OCI-LY7 (cell line): ENCODE data around the gene ECT2L. TPM values are rescaled to one million over a fixed set of nuclear protein-coding genes. Genes with fewer than 3 reads are reported as not detected.

ENCODE experiments used
- BruUV-seq: library from RNA; stranded (reverse); fragments of 400-500 nt; replicated peaks from 2 replicates; lab custom pipeline; 2021; lab: Mats Ljungman, UMichigan
- CTCF ChIA-PET: fragments of 300-600 bp; sonication (Branson Sonifier 250); formaldehyde crosslinking; loops from one replicate; lab custom pipeline; 2022; ENCODE audit warnings: antibody characterized with exemption; ENCODE audit not compliant: unreplicated experiment; lab: Charles Lee
- POLR2A ChIA-PET: fragments of 300-600 bp; sonication (Branson Sonifier 250); formaldehyde crosslinking; loops from one replicate; lab custom pipeline; 2022; ENCODE audit warnings: antibody characterized with exemption; lab: Charles Lee
- DNase-seq: peaks from one replicate; pipeline ENCODE4 v3.0.0-alpha.2; 2015; ENCODE audit warnings: low spot score
- H2AFZ ChIP-seq: fragments of 200-600 bp; sonication (generic), shearing (Covaris generic); 2 replicates; pipeline ENCODE4 v1.6.1; 2014; ENCODE audit warnings: mild to moderate bottlenecking, antibody characterized with exemption, low read length, moderate library complexity
- H3K27ac ChIP-seq: fragments of 200-600 bp; sonication (generic); 2 replicates; pipeline ENCODE4 v1.5.1; 2014; ENCODE audit warnings: mixed run types, low read depth, mild to moderate bottlenecking, moderate library complexity, low read length, inconsistent platforms; ENCODE audit not compliant: poor library complexity, severe bottlenecking
- H3K36me3 ChIP-seq: fragments of 200-600 bp; sonication (generic); 2 replicates; pipeline ENCODE4 v1.6.1; 2014; ENCODE audit warnings: mild to moderate bottlenecking, antibody characterized with exemption, low read length, moderate library complexity, mixed read lengths; ENCODE audit not compliant: insufficient read depth
- H3K4me1 ChIP-seq: fragments of 200-600 bp; sonication (generic); 2 replicates; pipeline ENCODE4 v1.5.1; 2014; ENCODE audit warnings: mild to moderate bottlenecking, low read length; ENCODE audit not compliant: insufficient read depth, poor library complexity, severe bottlenecking
- H3K4me2 ChIP-seq: fragments of 200-600 bp; sonication (generic); 2 replicates; pipeline ENCODE4 v1.6.1; 2014; ENCODE audit warnings: mild to moderate bottlenecking, low read length
- H3K4me3 ChIP-seq: fragments of 200-600 bp; sonication (generic); 2 replicates; pipeline ENCODE4 v1.5.1; 2014; ENCODE audit warnings: mild to moderate bottlenecking, low read depth, low read length; ENCODE audit not compliant: poor library complexity, severe bottlenecking
- H3K79me2 ChIP-seq: fragments of 200-600 bp; sonication (generic); 2 replicates; pipeline ENCODE4 v1.6.1; 2016; ENCODE audit warnings: low read depth, mild to moderate bottlenecking, low read length, moderate library complexity, mixed read lengths; ENCODE audit not compliant: insufficient read depth
- H3K9me2 ChIP-seq: fragments of 200-600 bp; sonication (generic); 2 replicates; pipeline ENCODE4 v1.6.1; 2016; ENCODE audit warnings: mild to moderate bottlenecking, low read length, mixed read lengths; ENCODE audit not compliant: insufficient read depth
- H3K9me3 ChIP-seq: fragments of 200-600 bp; sonication (generic); 2 replicates; pipeline ENCODE4 v1.6.1; 2014; ENCODE audit warnings: mild to moderate bottlenecking, mixed run types, low read length, mixed read lengths
- H4K20me1 ChIP-seq: fragments of 200-600 bp; sonication (generic); 2 replicates; pipeline ENCODE4 v1.6.1; 2014; ENCODE audit warnings: mild to moderate bottlenecking, antibody characterized with exemption, low read length, moderate library complexity, mixed read lengths; ENCODE audit not compliant: insufficient read depth
- EZH2phosphoT487 ChIP-seq: fragments of 200-600 bp; sonication (generic); IDR thresholded peaks from 2 replicates; pipeline ENCODE4 v1.6.1; 2018; ENCODE audit warnings: low read depth, borderline replicate concordance, mild to moderate bottlenecking, mixed run types, antibody characterized with exemption, low read length, moderate library complexity, mixed read lengths
- intact Hi-C: fragments of 100-400 bp; cut with micrococcal nuclease; formaldehyde crosslinking; loops from one replicate; pipeline ENCODE4 v1.10.0; 2022; ENCODE audit not compliant: unreplicated experiment
- total RNA-seq, 2 experiments: library from RNA; depleted of rRNA in 1 of 2; stranded (reverse); fragments of >200 nt in 1 of 2; shearing (Covaris generic) in 1 of 2; gene quantifications; 2 replicates each; pipeline ENCODE4 v1.2.3, GENCODE V29; 2014 to 2022
- TF ChIP-seq, protein P1 (sequence below): fragments of 200-600 bp; sonication (generic); conservative IDR thresholded peaks from 2 replicates; pipeline ENCODE4 v1.5.1; 2014; ENCODE audit warnings: mild to moderate bottlenecking, antibody characterized with exemption, low read length, moderate library complexity, mixed read lengths

The ECT2L gene
- total RNA-seq, 2 experiments from 2014 or later: not detected

DNA sequence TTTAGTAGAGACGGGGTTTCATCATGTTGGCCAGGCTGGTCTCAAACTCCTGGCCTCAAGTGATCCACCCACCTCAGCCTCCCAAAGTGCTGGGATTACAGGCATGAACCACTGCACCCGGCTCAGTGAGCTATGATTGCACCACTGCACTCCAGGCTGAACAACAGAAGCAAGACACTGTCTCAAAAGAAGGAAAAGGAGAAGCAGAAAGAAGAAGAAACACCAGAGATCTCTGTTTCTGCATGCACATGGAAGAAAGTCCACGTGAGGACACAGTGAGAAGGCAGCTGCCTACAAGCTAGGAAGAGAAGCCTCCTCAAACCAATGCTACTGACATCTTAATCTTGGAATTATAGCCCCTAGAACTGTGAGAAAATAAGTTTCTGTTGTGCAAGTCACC, 16.0 kb downstream of the ECT2L start:
- no peak for TF ChIP-seq EZH2phosphoT487
- TF ChIP-seq, protein P1, sequence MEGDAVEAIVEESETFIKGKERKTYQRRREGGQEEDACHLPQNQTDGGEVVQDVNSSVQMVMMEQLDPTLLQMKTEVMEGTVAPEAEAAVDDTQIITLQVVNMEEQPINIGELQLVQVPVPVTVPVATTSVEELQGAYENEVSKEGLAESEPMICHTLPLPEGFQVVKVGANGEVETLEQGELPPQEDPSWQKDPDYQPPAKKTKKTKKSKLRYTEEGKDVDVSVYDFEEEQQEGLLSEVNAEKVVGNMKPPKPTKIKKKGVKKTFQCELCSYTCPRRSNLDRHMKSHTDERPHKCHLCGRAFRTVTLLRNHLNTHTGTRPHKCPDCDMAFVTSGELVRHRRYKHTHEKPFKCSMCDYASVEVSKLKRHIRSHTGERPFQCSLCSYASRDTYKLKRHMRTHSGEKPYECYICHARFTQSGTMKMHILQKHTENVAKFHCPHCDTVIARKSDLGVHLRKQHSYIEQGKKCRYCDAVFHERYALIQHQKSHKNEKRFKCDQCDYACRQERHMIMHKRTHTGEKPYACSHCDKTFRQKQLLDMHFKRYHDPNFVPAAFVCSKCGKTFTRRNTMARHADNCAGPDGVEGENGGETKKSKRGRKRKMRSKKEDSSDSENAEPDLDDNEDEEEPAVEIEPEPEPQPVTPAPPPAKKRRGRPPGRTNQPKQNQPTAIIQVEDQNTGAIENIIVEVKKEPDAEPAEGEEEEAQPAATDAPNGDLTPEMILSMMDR: no peak
- BruUV-seq: no TSS peak
- Histone ChIP-seq H3K27ac (no peak overlapping the region), H3K4me2 (no peak overlapping the region), H3K4me1 (no peaks in the 10 kb centered on the region), H4K20me1 (no peaks in the 10 kb centered on the region), H3K79me2 (no peaks in the 10 kb centered on the region), H3K9me3 (no peaks in the 10 kb centered on the region), H3K36me3 (no peaks in the 10 kb centered on the region), H3K4me3 (no peak overlapping the region), H2AFZ (no peak overlapping the region), H3K9me2 (no peaks in the 10 kb centered on the region)
- DNase-seq: no peak
- POLR2A ChIA-PET: no interaction called here
- intact Hi-C loops: no loop called here
- CTCF ChIA-PET: no interaction called here

DNA sequence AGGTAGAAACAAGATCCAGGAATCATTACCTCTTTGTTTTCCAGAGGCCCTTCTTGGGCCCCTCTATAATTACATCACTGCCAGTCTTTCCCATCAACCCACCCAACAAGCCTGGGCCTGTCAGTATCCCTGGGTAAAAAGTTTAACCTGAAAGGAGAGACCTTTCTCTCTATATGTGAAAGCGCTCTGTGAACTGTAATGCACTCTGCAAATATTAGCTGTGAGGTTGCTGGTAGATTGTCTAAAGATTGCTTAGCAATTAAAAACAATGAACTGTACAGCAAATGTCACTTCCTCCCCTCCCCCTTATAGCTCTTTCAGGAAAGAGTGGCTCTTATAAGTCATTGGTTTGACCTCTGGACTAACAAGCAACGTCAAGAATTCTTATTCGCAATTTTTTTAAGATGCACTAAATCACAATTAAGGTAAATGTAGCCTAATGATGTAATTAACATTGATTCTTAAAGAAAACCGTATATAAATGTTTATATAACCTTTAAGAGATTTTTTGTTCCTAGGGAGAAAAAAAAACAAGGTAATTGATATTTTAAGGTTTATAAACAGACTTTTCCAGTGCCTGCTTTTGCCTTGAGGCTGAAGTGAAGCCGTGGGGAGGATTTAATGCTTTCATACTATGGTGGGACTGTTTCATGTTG, 18.4 kb downstream of the ECT2L start:
- CTCF ChIA-PET: no interaction called here
- H2AFZ ChIP-seq: no peak overlapping the region
- no peaks in the 10 kb centered on the region for H3K36me3 ChIP-seq
- no peaks in the 10 kb centered on the region for H3K79me2 ChIP-seq
- H3K27ac ChIP-seq: no peak overlapping the region
- no peaks in the 10 kb centered on the region for H3K9me3 ChIP-seq
- intact Hi-C loops: no loop called here
- H3K4me1 ChIP-seq: peaks cover 12% of the 10 kb centered on the region
- BruUV-seq: no TSS peak
- TF ChIP-seq, protein P1: no peak
- no peak for TF ChIP-seq EZH2phosphoT487
- POLR2A ChIA-PET: interaction anchor here (0.6 to 0.9 kb wide), 2 partner anchors 172 to 319 kb away, joined by 3 read pairs; no protein-coding TSS in a partner anchor
- no peaks in the 10 kb centered on the region for H4K20me1 ChIP-seq
- H3K4me3 ChIP-seq: no peak overlapping the region
- no peak for DNase-seq
- no peak overlapping the region for H3K4me2 ChIP-seq
- no peaks in the 10 kb centered on the region for H3K9me2 ChIP-seq

DNA sequence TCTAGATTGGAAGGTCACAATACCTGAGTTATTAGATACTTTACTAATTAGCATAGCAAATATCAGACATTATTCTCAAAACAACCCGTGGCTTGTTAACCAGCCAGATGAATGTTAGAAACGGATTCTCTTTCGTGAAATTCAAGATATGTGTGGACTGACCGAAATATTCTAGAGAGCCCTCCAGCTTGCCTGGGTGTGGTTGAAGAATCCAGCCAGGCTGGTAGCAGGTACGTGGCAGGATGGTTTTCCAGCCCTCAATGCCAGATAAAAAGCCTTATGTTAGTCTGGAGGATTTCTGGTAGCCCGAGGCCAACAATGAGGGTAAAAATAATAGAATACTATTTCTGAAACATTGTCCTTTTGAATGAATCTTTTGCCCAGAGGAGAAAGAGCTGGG, 19.3 kb downstream of the ECT2L start:
- no peak overlapping the region for H2AFZ ChIP-seq
- ChIA-PET POLR2A (interaction anchor here (0.9 to 1.1 kb wide), 2 partner anchors 14 to 318 kb away, joined by 3 read pairs; no protein-coding TSS in a partner anchor), CTCF (no interaction called here)
- H3K4me1 ChIP-seq: peaks cover 15% of the 10 kb centered on the region
- no peak overlapping the region for H3K27ac ChIP-seq
- H3K9me2 ChIP-seq: no peaks in the 10 kb centered on the region
- no peaks in the 10 kb centered on the region for H4K20me1 ChIP-seq
- no peak overlapping the region for H3K4me2 ChIP-seq
- DNase-seq: no peak
- TF ChIP-seq, protein P1: no peak
- no peak for TF ChIP-seq EZH2phosphoT487
- no peaks in the 10 kb centered on the region for H3K36me3 ChIP-seq
- H3K4me3 ChIP-seq: no peak overlapping the region
- no TSS peak for BruUV-seq
- intact Hi-C loops: no loop called here
- no peaks in the 10 kb centered on the region for H3K79me2 ChIP-seq
- H3K9me3 ChIP-seq: no peaks in the 10 kb centered on the region
